GM18511 (cell line): ENCODE data around the gene CARD10.

ENCODE experiments used
- ATAC-seq: cut with Tn5 transposase; IDR thresholded peaks from one replicate; pipeline ENCODE4 v1.9.1; 2021; ENCODE audit warnings: mild to moderate bottlenecking, moderate library complexity; ENCODE audit not compliant: unreplicated experiment

Gene CARD10

GRCh38 chr22:37507731-37508130 is 11.5 kb downstream of the CARD10 start:
- no peak for ATAC-seq

- ATAC-seq, result no peak
Observed at GRCh38 chr22:37505989-37506388, 13.2 kb downstream of the CARD10 start.

- no peak for ATAC-seq
Observed at GRCh38 chr22:37505565-37505964, 13.7 kb downstream of the CARD10 start.

- no peak for ATAC-seq
Observed at GRCh38 chr22:37504964-37505363, 14.3 kb downstream of the CARD10 start.

GRCh38 chr22:37503850-37504249 is 15.4 kb downstream of the CARD10 start:
- ATAC-seq, result no peak

- no peak for ATAC-seq
Observed at GRCh38 chr22:37503183-37503683, 16.0 kb downstream of the CARD10 start.

GRCh38 chr22:37502342-37503182 is 16.7 kb downstream of the CARD10 start:
- no peak for ATAC-seq

- no peak for ATAC-seq
Observed at GRCh38 chr22:37501610-37502341, 17.4 kb downstream of the CARD10 start.

- ATAC-seq, result no peak
Observed at GRCh38 chr22:37500745-37501609, 18.2 kb downstream of the CARD10 start.

- no peak for ATAC-seq
Observed at GRCh38 chr22:37499789-37500540, 19.2 kb downstream of the CARD10 start.

GRCh38 chr22:37499027-37499707 is 20.0 kb downstream of the CARD10 start:
- no peak for ATAC-seq

GRCh38 chr22:37498289-37498909 is 20.8 kb downstream of the CARD10 start:
- no peak for ATAC-seq

GRCh38 chr22:37497062-37497599 is 22.1 kb downstream of the CARD10 start:
- ATAC-seq, result no peak

- no peak for ATAC-seq
Observed at GRCh38 chr22:37496651-37497050, 22.6 kb downstream of the CARD10 start.

- ATAC-seq, result no peak
Observed at GRCh38 chr22:37493979-37494378, 25.2 kb downstream of the CARD10 start.

- no peak for ATAC-seq
Observed at GRCh38 chr22:37492428-37493344, 26.5 kb downstream of the CARD10 start.

- ATAC-seq, result no peak
Observed at GRCh38 chr22:37491559-37492427, 27.4 kb downstream of the CARD10 start.
